ENCODE results near the gene RAB20.
A peak's percentile ranks its signal among the peaks of the same experiment; 100 is the strongest.

The RAB20 gene

GRCh38 chr13:110531671-110532083 lies 29.8 kb downstream of the RAB20 start:
- no peak for TF ChIP-seq CTCF (IDR thresholded peaks at IDR 0.05)
- H3K4me1 ChIP-seq: peaks cover 0 to 67% (median 33%) of the 10 kb centered on the region in 4 donors
- H3K27ac ChIP-seq: no peak overlapping the region
- H3K36me3 ChIP-seq: no peaks in the 10 kb centered on the region
- intact Hi-C loops (cut with DNase I; ENCODE audit: low total_unique reads): no loop called here
- H3K9me3 ChIP-seq: no peaks in the 10 kb centered on the region
- no peaks in the 10 kb centered on the region for H3K27me3 ChIP-seq
- no peak for DNase-seq
- no peak overlapping the region for H3K4me3 ChIP-seq

- DNase-seq: no peak
- no peaks in the 10 kb centered on the region for H3K36me3 ChIP-seq
- intact Hi-C loops (cut with DNase I; ENCODE audit: low total_unique reads): no loop called here
- no peak overlapping the region for H3K4me3 ChIP-seq
- no peak for TF ChIP-seq CTCF (IDR thresholded peaks at IDR 0.05)
- no peaks in the 10 kb centered on the region for H3K9me3 ChIP-seq
- H3K4me1 ChIP-seq: peaks cover under 1 to 70% (median 38%) of the 10 kb centered on the region in 4 donors
- no peak overlapping the region for H3K27ac ChIP-seq
- no peaks in the 10 kb centered on the region for H3K27me3 ChIP-seq
Measured at GRCh38 chr13:110531100-110531499, 30.4 kb downstream of the RAB20 start.

- no peak for TF ChIP-seq CTCF (IDR thresholded peaks at IDR 0.05)
- Histone ChIP-seq H3K27me3 (no peaks in the 10 kb centered on the region), H3K27ac (peak overlapping the region; percentile 83 to 90), H3K4me3 (no peak overlapping the region), H3K9me3 (no peaks in the 10 kb centered on the region), H3K36me3 (no peaks in the 10 kb centered on the region), H3K4me1 (peaks cover 8 to 72% (median 52%) of the 10 kb centered on the region in 4 donors)
- intact Hi-C loops (cut with DNase I; ENCODE audit: low total_unique reads): loop anchor here (2.0 kb wide), 1 partner anchor 73 kb away; no protein-coding TSS in a partner anchor
- peak in 1 of 2 donors; percentile 86 for DNase-seq
Measured at GRCh38 chr13:110529522-110530311, 31.8 kb downstream of the RAB20 start.

- no peak for DNase-seq
- H3K9me3 ChIP-seq: no peaks in the 10 kb centered on the region
- TF ChIP-seq CTCF (IDR thresholded peaks at IDR 0.05): no peak
- no peak overlapping the region for H3K4me3 ChIP-seq
- intact Hi-C loops (cut with DNase I; ENCODE audit: low total_unique reads): loop anchor here (2.0 kb wide), 1 partner anchor 72 kb away; no protein-coding TSS in a partner anchor
- peak overlapping the region; percentile 83 to 90 for H3K27ac ChIP-seq
- H3K27me3 ChIP-seq: no peaks in the 10 kb centered on the region
- no peaks in the 10 kb centered on the region for H3K36me3 ChIP-seq
- peaks cover 10 to 74% (median 59%) of the 10 kb centered on the region in 4 donors for H3K4me1 ChIP-seq
Measured at GRCh38 chr13:110528911-110529310, 32.6 kb downstream of the RAB20 start.

- no peaks in the 10 kb centered on the region for H3K27me3 ChIP-seq
- TF ChIP-seq CTCF (IDR thresholded peaks at IDR 0.05): no peak
- peaks cover 15 to 74% (median 63%) of the 10 kb centered on the region in 4 donors for H3K4me1 ChIP-seq
- no peak overlapping the region for H3K4me3 ChIP-seq
- no peaks in the 10 kb centered on the region for H3K9me3 ChIP-seq
- intact Hi-C loops (cut with DNase I; ENCODE audit: low total_unique reads): loop anchor here (2.0 kb wide), 1 partner anchor 72 kb away; no protein-coding TSS in a partner anchor
- no peaks in the 10 kb centered on the region for H3K36me3 ChIP-seq
- peak overlapping the region; percentile 83 to 90 for H3K27ac ChIP-seq
- peak in 1 of 2 donors; percentile 83 for DNase-seq
Measured at GRCh38 chr13:110528371-110528770, 33.2 kb downstream of the RAB20 start.

Measured in tibial artery (tissue), 4 donors.